Jurkat, Clone E6-1 (cell line): Measurements from ENCODE around the gene BID.
"Not testable (repeated sequence)": the region's sequence is repeated elsewhere in the genome, so short reads cannot be mapped to it uniquely, and the experiment has no call there.

Experiments used
- DNase-seq: peaks from one replicate; pipeline ENCODE4 v3.0.0-alpha.2; 2011; ENCODE audit warnings: low read depth, low spot score
- H3K4me3 ChIP-seq: 2 replicates; pipeline ENCODE4 v1.5.1; 2011; ENCODE audit warnings: mild to moderate bottlenecking, low read length, control low read depth, moderate library complexity

The BID gene

DNA sequence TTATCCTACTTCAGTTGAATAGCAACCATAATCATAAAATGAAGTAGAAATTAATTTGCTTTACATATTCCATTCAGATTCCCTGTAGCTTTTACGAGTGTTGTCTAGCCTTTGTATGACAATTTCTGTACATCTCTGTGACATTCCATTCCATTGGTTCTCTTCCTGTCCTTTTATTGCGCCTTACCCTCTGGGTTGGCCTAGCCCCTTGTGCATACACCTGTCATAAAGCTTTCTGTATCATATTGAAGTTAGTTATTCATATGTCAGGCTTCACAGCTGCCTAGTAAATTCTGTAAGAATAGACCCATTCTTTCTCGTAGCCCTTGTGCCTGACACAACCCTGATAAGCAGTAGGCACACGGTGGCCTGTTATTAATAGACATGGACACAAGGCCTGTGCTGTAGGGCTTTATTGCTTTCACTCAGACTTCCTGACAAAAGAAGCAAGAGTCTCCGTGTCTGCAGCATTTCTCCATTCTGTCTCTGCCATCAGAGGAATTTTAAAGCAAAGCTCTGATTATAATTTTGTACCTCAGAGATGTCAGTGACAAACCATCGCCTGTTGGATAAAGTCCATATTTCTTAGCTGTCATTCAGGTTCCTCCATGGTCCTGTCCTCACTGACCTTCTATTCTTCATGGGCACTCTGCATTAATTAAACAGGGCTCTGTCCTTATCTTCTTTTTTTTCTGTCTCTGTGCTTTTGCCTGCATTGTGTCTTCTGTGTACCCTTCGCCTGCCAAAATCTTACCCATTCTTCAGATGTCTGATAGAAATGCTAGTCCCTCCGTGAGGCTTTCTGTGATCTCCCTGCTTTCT lies 49.4 kb downstream of the BID start:
- H3K4me3 ChIP-seq = no peak overlapping the region
- DNase-seq = no peak

- H3K4me3 ChIP-seq = no peak overlapping the region
- no peak for DNase-seq
Measured at GRCh38 chr22:17724241-17724640, 50.0 kb downstream of the BID start.

GRCh38 chr22:17719911-17720310 lies 54.4 kb downstream of the BID start:
- DNase-seq = no peak
- no peak overlapping the region for H3K4me3 ChIP-seq

DNA sequence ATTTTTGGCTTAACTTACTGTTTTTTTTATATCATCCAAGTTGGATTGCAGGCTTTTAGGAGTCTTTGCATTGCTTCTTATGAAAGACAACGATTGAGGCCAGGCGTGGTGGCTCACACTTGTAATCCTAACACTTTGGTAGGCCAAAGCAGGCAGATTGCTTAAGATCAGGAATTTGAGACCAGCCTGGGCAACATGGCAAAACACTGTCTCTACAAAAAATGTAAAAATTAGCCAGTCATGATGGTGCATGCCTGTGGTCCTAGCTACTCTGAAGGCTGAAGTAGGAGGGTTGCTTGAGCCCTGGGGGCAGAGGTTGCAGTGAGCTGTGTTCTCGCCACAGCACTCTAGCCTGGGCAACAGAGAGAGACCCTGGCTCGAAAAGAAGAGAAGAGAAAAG lies 56.6 kb downstream of the BID start:
- no peak for DNase-seq

DNA sequence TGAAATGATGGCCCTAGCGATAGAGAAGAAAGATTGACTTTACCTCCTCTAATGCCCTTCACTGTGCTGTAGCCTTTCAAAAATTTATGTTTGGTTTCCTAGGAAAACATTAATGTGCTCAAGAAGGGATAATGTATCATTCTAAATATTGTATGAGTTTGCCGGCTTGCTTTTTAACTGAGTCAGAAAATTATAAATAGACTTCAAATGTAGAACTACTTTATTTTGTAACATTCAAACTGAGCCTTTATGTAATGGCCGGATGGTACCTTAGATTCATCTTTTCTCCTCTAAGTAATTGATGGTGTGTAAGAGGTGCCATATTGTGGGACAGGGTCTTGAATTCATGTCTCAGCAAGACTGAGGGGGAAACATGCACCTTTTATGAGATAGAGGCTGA lies 57.7 kb downstream of the BID start:
- H3K4me3 ChIP-seq = no peak overlapping the region
- DNase-seq = no peak

More for the DNA sequence above, 56.6 kb downstream of the BID start:
- no peak overlapping the region for H3K4me3 ChIP-seq

GRCh38 chr22:17712441-17712840 lies 61.8 kb downstream of the BID start:
- H3K4me3 ChIP-seq = no peak overlapping the region
- DNase-seq = no peak

GRCh38 chr22:17710023-17710422 lies 64.2 kb downstream of the BID start:
- no peak for DNase-seq
- no peak overlapping the region for H3K4me3 ChIP-seq

- no peak overlapping the region for H3K4me3 ChIP-seq
- DNase-seq = no peak
Measured at GRCh38 chr22:17707526-17707925, 66.7 kb downstream of the BID start.

GRCh38 chr22:17706947-17707346 lies 67.3 kb downstream of the BID start:
- peak overlapping the region; percentile 19; the same call in 1 of the 2 replicates for H3K4me3 ChIP-seq
- no peak for DNase-seq

- H3K4me3 ChIP-seq = peak overlapping the region; percentile 19
- peak; percentile 79 for DNase-seq
Measured at GRCh38 chr22:17705951-17706900, 68.0 kb downstream of the BID start.

DNA sequence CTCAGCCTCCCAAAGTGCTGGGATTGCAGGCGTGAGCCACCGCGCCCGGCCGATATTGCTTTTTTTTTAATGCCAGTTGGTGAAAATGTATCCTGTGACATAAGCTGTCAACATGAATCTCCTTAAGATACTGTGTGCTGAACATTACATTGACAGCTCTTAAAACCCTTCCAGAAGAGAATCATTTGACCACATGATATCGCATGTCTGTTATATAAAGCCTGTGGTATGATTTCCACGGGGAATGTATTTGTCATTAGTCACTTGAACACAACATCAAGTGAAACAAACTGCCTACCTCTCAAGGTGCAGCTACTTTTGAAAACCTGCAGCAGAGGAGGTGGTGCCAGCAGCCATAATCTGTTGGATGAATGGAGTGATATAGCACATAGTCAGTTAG lies 68.7 kb downstream of the BID start:
- no peak overlapping the region for H3K4me3 ChIP-seq
- no peak for DNase-seq

GRCh38 chr22:17703811-17704210 lies 70.5 kb downstream of the BID start:
- DNase-seq = no peak
- no peak overlapping the region for H3K4me3 ChIP-seq

DNA sequence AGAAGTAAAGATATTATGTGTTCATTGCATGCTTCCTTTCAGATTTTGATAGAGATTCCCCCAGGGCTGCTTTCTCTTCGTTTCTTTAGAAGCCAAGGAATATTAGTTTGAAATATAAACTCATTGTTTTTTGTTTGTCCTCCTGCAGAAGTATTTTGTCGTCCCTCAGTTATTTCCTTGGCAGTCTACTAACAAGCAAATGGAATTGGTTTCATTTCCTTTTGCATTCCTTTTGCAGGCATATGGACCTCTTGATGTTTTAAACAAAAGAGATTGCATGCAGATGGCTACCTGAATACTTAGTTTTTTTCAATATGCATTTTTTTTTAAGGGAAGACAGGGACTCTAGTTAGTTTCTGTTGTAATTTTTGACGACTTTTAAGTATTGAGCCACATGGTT lies 73.5 kb downstream of the BID start:
- no peak overlapping the region for H3K4me3 ChIP-seq
- no peak for DNase-seq

GRCh38 chr22:17699696-17700340 lies 74.5 kb downstream of the BID start:
- H3K4me3 ChIP-seq = no peak overlapping the region
- DNase-seq = no peak

- DNase-seq = no peak
- no peak overlapping the region for H3K4me3 ChIP-seq
Measured at GRCh38 chr22:17698948-17699347, 75.3 kb downstream of the BID start.

DNA sequence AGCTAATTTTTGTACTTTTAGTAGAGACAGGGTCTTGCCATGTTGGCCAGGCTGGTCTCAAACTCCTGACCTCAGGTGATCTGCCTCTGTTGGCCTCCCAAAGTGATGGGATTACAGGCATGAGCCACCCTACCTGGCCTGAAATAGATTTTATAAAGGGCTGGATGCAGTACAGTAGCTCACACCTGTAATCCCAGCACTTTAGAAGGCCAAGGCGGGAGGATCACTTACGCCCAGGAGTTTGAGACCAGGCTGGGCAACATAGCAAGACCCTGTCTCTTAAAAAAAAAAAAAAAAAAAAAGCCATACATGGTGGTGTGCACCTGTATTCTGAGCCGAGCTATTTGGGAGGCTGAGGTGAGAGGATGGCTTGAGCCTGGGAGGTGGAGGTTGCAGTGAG lies 76.0 kb downstream of the BID start:
- DNase-seq, H3K4me3 ChIP-seq: not testable (repeated sequence)

- not testable (repeated sequence) for H3K4me3 ChIP-seq, DNase-seq
Measured at GRCh38 chr22:17697196-17697595, 77.1 kb downstream of the BID start.

GRCh38 chr22:17695986-17696385 lies 78.3 kb downstream of the BID start:
- no peak for DNase-seq

GRCh38 chr22:17694752-17695151 lies 79.5 kb downstream of the BID start:
- H3K4me3 ChIP-seq = no peak overlapping the region
- DNase-seq = no peak

More at GRCh38 chr22:17695986-17696385, 78.3 kb downstream of the BID start:
- no peak overlapping the region for H3K4me3 ChIP-seq

- no peak overlapping the region for H3K4me3 ChIP-seq
- DNase-seq = no peak
Measured at GRCh38 chr22:17694193-17694592, 80.1 kb downstream of the BID start.
